ENCODE data around the gene CBX1. TPM values are rescaled to one million over a fixed set of nuclear protein-coding genes. Genes with fewer than 3 reads are reported as not detected.

The CBX1 gene
- total RNA-seq, 1 donor from 2014 or later, result 34.0 TPM

DNA sequence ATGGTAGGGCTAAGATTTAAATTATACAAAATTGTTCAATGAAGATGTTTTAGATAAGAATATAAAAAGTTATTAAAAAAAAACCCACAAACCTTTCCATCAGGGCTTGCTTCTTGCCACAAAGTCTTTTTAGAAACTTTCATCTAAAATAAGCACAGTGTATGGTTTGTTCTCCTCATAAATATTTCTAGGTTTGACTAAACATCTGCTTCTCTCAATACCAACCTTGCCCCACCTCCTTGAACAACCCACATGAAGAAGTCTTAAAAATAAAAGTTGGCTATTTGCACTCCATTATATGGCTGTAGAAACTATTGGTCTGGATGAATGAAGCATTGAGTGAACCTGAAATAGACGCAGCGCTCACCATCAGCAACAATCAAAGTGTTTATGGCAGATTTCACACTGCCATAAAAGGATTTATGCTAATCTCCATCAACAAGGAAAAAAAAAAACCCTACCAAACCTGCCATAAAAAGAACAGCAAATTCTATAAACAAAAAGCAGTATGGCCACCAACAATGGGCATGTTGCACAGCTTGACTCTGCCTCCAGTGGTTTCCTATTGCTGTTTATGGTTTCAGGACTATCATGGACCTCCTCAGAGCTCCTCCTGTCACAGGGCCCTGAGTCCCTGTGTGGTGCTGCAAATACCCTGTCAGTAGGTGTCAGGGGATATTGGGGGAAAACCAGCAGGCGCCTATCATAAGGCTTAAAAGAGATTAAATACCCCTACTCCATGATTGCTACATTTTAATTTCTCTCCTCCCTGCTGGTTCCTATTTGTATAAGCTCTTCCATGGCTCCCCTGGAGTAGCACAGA, 43.9 kb upstream of the CBX1 start:
- H3K36me3 ChIP-seq, result no peaks in the 10 kb centered on the region
- intact Hi-C loops (cut with DNase I), result no loop called here
- peaks cover 34% of the 10 kb centered on the region for H3K27me3 ChIP-seq
- no peaks in the 10 kb centered on the region for H3K4me1 ChIP-seq
- TF ChIP-seq, protein P1, sequence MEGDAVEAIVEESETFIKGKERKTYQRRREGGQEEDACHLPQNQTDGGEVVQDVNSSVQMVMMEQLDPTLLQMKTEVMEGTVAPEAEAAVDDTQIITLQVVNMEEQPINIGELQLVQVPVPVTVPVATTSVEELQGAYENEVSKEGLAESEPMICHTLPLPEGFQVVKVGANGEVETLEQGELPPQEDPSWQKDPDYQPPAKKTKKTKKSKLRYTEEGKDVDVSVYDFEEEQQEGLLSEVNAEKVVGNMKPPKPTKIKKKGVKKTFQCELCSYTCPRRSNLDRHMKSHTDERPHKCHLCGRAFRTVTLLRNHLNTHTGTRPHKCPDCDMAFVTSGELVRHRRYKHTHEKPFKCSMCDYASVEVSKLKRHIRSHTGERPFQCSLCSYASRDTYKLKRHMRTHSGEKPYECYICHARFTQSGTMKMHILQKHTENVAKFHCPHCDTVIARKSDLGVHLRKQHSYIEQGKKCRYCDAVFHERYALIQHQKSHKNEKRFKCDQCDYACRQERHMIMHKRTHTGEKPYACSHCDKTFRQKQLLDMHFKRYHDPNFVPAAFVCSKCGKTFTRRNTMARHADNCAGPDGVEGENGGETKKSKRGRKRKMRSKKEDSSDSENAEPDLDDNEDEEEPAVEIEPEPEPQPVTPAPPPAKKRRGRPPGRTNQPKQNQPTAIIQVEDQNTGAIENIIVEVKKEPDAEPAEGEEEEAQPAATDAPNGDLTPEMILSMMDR (IDR thresholded peaks at IDR 0.05), result no peak
- no peak overlapping the region for H3K27ac ChIP-seq
- ATAC-seq, result no peak
- no peak for DNase-seq
- no peak overlapping the region for H3K4me3 ChIP-seq
- no peaks in the 10 kb centered on the region for H3K9me3 ChIP-seq

DNA sequence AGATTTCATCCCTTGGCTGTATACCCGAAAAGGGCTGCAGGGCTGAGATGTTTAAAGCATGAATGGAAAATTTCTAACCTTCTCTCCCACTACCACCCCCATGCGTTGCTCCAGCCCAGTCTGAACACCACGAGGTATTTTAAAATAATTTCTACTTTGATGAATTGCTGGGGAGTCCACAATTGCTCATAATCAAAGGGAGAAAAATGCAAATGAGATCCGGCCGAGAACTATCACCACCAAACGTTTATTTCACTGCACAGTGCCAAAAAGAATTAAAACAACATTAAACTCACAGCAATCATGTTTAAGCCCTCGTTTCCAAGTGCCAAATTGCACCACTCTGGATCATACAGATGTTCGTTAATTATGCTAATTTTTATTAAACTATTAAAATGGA, 43.0 kb upstream of the CBX1 start:
- no peaks in the 10 kb centered on the region for H3K4me1 ChIP-seq
- intact Hi-C loops (cut with DNase I), result no loop called here
- no peaks in the 10 kb centered on the region for H3K9me3 ChIP-seq
- TF ChIP-seq, protein P1 (IDR thresholded peaks at IDR 0.05), result no peak
- H3K4me3 ChIP-seq, result no peak overlapping the region
- H3K27ac ChIP-seq, result no peak overlapping the region
- no peaks in the 10 kb centered on the region for H3K36me3 ChIP-seq
- peaks cover 24% of the 10 kb centered on the region for H3K27me3 ChIP-seq
- ATAC-seq, result no peak
- no peak for DNase-seq

DNA sequence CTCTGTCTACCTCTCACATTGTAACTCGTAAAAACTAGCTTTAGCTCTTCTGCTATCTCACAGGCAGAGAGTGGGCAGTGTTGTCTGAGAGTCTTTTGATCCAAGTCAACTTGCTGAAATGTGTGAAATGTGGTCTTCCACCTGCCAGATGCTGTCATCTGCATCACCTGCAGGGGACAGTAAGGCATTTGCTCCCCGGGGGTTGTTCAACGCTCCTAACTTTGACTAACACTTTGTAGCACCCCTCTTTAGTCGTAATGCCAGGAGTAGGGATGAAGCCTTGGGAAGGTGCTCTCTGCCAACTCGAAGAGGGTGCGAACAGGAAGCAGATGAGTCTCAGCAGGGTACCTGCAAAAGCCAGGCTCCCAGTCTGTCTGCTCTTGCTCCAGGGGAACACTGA, 42.4 kb upstream of the CBX1 start:
- no peaks in the 10 kb centered on the region for H3K4me1 ChIP-seq
- no peak overlapping the region for H3K4me3 ChIP-seq
- H3K27ac ChIP-seq, result no peak overlapping the region
- H3K36me3 ChIP-seq, result no peaks in the 10 kb centered on the region
- peaks cover 20% of the 10 kb centered on the region for H3K27me3 ChIP-seq
- intact Hi-C loops (cut with DNase I), result no loop called here
- no peak for DNase-seq
- no peaks in the 10 kb centered on the region for H3K9me3 ChIP-seq
- no peak for ATAC-seq
- TF ChIP-seq, protein P1 (IDR thresholded peaks at IDR 0.05), result no peak

DNA sequence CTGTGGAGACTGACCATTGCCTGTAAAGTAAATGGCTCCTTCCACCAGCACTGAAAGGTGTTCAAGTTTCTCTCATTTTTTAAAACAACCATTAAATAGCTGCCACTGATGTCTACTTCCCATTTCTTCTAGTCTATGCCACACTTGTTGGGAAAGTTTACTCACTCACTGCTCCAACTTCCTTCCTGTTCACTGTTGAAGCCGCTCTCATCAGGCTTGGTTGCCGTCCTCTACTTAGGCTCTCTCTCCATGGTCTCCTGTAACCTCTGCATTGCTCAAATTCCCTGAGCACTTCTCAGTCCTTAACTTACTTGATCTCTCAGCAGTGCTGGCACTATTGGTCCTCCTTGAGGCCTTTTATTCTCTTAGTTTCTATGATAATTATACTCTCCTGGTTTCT, 38.7 kb upstream of the CBX1 start:
- Histone ChIP-seq H3K9me3 (no peaks in the 10 kb centered on the region), H3K4me3 (no peak overlapping the region), H3K36me3 (no peaks in the 10 kb centered on the region), H3K4me1 (no peaks in the 10 kb centered on the region), H3K27ac (no peak overlapping the region), H3K27me3 (no peaks in the 10 kb centered on the region)
- ATAC-seq (peak; percentile 92), DNase-seq (no peak)
- TF ChIP-seq, protein P1 (IDR thresholded peaks at IDR 0.05), result no peak
- intact Hi-C loops (cut with DNase I), result loop anchor here (10.0 kb wide), 1 partner anchor 55 kb away; no protein-coding TSS in a partner anchor

DNA sequence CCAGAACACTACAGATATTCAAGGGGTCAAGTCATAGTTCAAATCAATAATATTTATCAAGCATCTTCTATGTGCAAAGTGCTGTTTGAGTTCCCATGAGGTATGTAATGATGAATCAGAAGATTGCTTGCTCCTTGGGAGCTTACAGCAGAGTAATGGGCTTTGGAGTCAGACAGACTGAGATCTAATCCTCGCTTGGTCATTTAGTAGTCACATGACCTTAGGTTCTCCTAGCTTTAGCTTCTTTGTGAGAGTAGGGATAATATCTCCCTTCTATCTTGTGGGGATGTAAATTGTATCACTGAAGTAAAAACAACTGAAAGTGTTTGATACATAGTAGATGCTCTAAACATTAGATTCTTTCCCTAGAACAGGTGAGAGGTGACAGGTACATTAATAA, 36.4 kb upstream of the CBX1 start:
- Histone ChIP-seq H3K27ac (no peak overlapping the region), H3K36me3 (no peaks in the 10 kb centered on the region), H3K4me1 (no peaks in the 10 kb centered on the region), H3K4me3 (no peak overlapping the region), H3K27me3 (no peaks in the 10 kb centered on the region), H3K9me3 (no peaks in the 10 kb centered on the region)
- no peak for ATAC-seq
- TF ChIP-seq, protein P1 (IDR thresholded peaks at IDR 0.05), result no peak
- DNase-seq, result no peak
- intact Hi-C loops (cut with DNase I), result loop anchor here (10.0 kb wide), 1 partner anchor 53 kb away; no protein-coding TSS in a partner anchor
